HG03565 (cell line): ENCODE results near the gene PRELP.

Experiments used
- ATAC-seq: cut with Tn5 transposase; IDR thresholded peaks from one replicate; pipeline ENCODE4 v1.9.1; 2021; ENCODE audit warnings: mild to moderate bottlenecking, moderate library complexity; ENCODE audit not compliant: unreplicated experiment

PRELP gene

GRCh38 chr1:203476216-203476814 is 709 bp downstream of the PRELP start:
- ATAC-seq: no peak

- ATAC-seq: no peak
Measured at GRCh38 chr1:203477748-203478147, 2.1 kb downstream of the PRELP start.

- ATAC-seq: no peak
Measured at GRCh38 chr1:203478231-203478630, 2.6 kb downstream of the PRELP start.

GRCh38 chr1:203478986-203479385 is 3.4 kb downstream of the PRELP start:
- no peak for ATAC-seq

GRCh38 chr1:203479646-203480045 is 4.0 kb downstream of the PRELP start:
- no peak for ATAC-seq

- no peak for ATAC-seq
Measured at GRCh38 chr1:203480084-203480483, 4.5 kb downstream of the PRELP start.

GRCh38 chr1:203480525-203481084 is 5.0 kb downstream of the PRELP start:
- no peak for ATAC-seq

- no peak for ATAC-seq
Measured at GRCh38 chr1:203481196-203481595, 5.6 kb downstream of the PRELP start.

- no peak for ATAC-seq
Measured at GRCh38 chr1:203486618-203487370, 11.2 kb downstream of the PRELP start.

GRCh38 chr1:203488539-203488938 is 12.9 kb downstream of the PRELP start:
- ATAC-seq: no peak

- ATAC-seq: no peak
Measured at GRCh38 chr1:203490607-203491006, 15.0 kb downstream of the PRELP start.

GRCh38 chr1:203491664-203492063 is 16.1 kb downstream of the PRELP start:
- ATAC-seq: no peak

- no peak for ATAC-seq
Measured at GRCh38 chr1:203492082-203492747, 16.6 kb downstream of the PRELP start.

GRCh38 chr1:203492748-203493130 is 17.1 kb downstream of the PRELP start:
- no peak for ATAC-seq

- no peak for ATAC-seq
Measured at GRCh38 chr1:203493901-203494300, 18.3 kb downstream of the PRELP start, which contains the start of gene OPTC. Gene OPTC (plus strand): TSS chr1:203494153. CDS start chr1:203496006, 1,853 bp downstream.

- ATAC-seq: no peak
Measured at GRCh38 chr1:203495845-203496244, 20.2 kb downstream of the PRELP start.

- no peak for ATAC-seq
Measured at GRCh38 chr1:203497269-203497777, 21.7 kb downstream of the PRELP start.

- ATAC-seq: no peak
Measured at GRCh38 chr1:203499643-203500278, 24.2 kb downstream of the PRELP start.

- no peak for ATAC-seq
Measured at GRCh38 chr1:203500279-203500678, 24.7 kb downstream of the PRELP start.

- ATAC-seq: no peak
Measured at GRCh38 chr1:203503836-203504235, 28.2 kb downstream of the PRELP start.
